HCT116 (cell line): Measurements from ENCODE around the gene RYR2. TPM values are rescaled to one million over a fixed set of nuclear protein-coding genes. Genes with fewer than 3 reads are reported as not detected.

Source experiments
- ATAC-seq: fragments of 200-7000 bp; cut with Tn5 transposase; 2 replicates; pipeline ENCODE4 v1.9.1; 2020; ENCODE audit warnings: mild to moderate bottlenecking, moderate library complexity
- BruUV-seq: library from RNA; stranded (reverse); fragments of 400-500 nt; replicated peaks from 2 replicates; lab custom pipeline; 2021; lab: Mats Ljungman, UMichigan
- CTCF ChIA-PET: fragments of 300-600 bp; sonication (Branson Sonifier 250); formaldehyde crosslinking; loops from one replicate; lab custom pipeline; 2021; ENCODE audit warnings: antibody characterized with exemption; lab: Charles Lee
- POLR2A ChIA-PET: fragments of 300-600, 350-600 bp; sonication (Branson Sonifier 250); formaldehyde crosslinking; loops from one replicate; lab custom pipeline; 2021; ENCODE audit warnings: antibody characterized with exemption; lab: Charles Lee
- RAD21 ChIA-PET, 2 experiments: fragments of 300-600 bp; sonication (Branson Sonifier 250); formaldehyde crosslinking; loops; one replicate each; lab custom pipeline; 2023; ENCODE audit warnings: low total read pairs in 2 of 2; ENCODE audit not compliant: uncharacterized antibody in 2 of 2, unreplicated experiment in 2 of 2, low non-redundant PET in 1 of 2; lab: Charles Lee
- DNase-seq: peaks from one replicate; pipeline ENCODE4 v3.0.0-alpha.2; 2010; ENCODE audit warnings: low read depth, low spot score
- H2AFZ ChIP-seq: fragments of 200-600 bp; shearing (Covaris generic), sonication (generic); 2 replicates; pipeline ENCODE4 v1.6.1; 2017; ENCODE audit warnings: low read depth, mixed run types, mixed read lengths, antibody characterized with exemption, low read length; ENCODE audit not compliant: poor library complexity, severe bottlenecking
- H3K27ac ChIP-seq: 2 replicates; pipeline ENCODE4 v1.5.1; 2012; ENCODE audit warnings: low read depth, low read length
- H3K27me3 ChIP-seq: fragments of 200-600 bp; sonication (generic); 2 replicates; pipeline ENCODE4 v1.6.1; 2016; ENCODE audit warnings: mixed run types, low read length, mixed read lengths; ENCODE audit not compliant: insufficient read depth
- H3K36me3 ChIP-seq, 2 experiments: fragments of 200-500 bp in 1 of 2; fragments of 200-600 bp in 1 of 2; sonication (Bioruptor generic) in 1 of 2; sonication (generic) in 1 of 2; 2 replicates each; pipeline versions ENCODE4 v1.5.1 to v1.6.1; 2014 to 2016; ENCODE audit warnings: low read length in 2 of 2, inconsistent platforms in 1 of 2, mixed read lengths in 1 of 2, mixed run types in 1 of 2; ENCODE audit not compliant: insufficient read depth in 2 of 2, control insufficient read depth in 1 of 2
- H3K4me1 ChIP-seq, 2 experiments: fragments of 200-600 bp in 1 of 2; sonication (generic) in 1 of 2; 2 replicates each; pipeline versions ENCODE4 v1.5.1 to v1.6.1; 2012 to 2017; ENCODE audit warnings: low read length in 2 of 2, inconsistent platforms in 1 of 2, mild to moderate bottlenecking in 1 of 2, mixed read lengths in 1 of 2, mixed run types in 1 of 2, moderate library complexity in 1 of 2; ENCODE audit not compliant: insufficient read depth in 2 of 2, control insufficient read depth in 1 of 2
- H3K4me2 ChIP-seq: fragments of 200-600 bp; sonication (generic); 2 replicates; pipeline ENCODE4 v1.6.1; 2017; ENCODE audit warnings: mixed run types, low read length, mixed read lengths
- H3K4me3 ChIP-seq, 2 experiments: fragments of 200-600 bp in 1 of 2; sonication (generic) in 1 of 2; replicated peaks in 1 of 2; 2 replicates each; pipeline ENCODE4 v1.5.1; 2011 to 2016; ENCODE audit warnings: low read length in 2 of 2, control low read depth in 1 of 2, low read depth in 1 of 2, mild to moderate bottlenecking in 1 of 2, mixed read lengths in 1 of 2, mixed run types in 1 of 2
- H3K79me2 ChIP-seq: fragments of 200-600 bp; sonication (generic); 2 replicates; pipeline ENCODE4 v1.6.1; 2017; ENCODE audit warnings: mild to moderate bottlenecking, mixed run types, low read length, moderate library complexity, mixed read lengths; ENCODE audit not compliant: insufficient read depth
- H3K9ac ChIP-seq: fragments of 200-600 bp; sonication (generic); 2 replicates; pipeline ENCODE4 v1.6.1; 2016; ENCODE audit warnings: low read length, mixed read lengths
- H3K9me2 ChIP-seq: fragments of 200-600 bp; sonication (generic), shearing (Covaris generic); 2 replicates; pipeline ENCODE4 v1.6.1; 2017; ENCODE audit warnings: mixed run types, mild to moderate bottlenecking, moderate library complexity; ENCODE audit not compliant: insufficient read depth
- H3K9me3 ChIP-seq, 2 experiments: fragments of 200-500 bp in 1 of 2; fragments of 200-600 bp in 1 of 2; sonication (Bioruptor generic) in 1 of 2; sonication (generic) in 1 of 2; 2 replicates each; pipeline ENCODE4 v1.6.1; 2014 to 2017; ENCODE audit warnings: low read length in 2 of 2, mixed read lengths in 2 of 2, inconsistent platforms in 1 of 2, low read depth in 1 of 2, mild to moderate bottlenecking in 1 of 2, mixed run types in 1 of 2, moderate library complexity in 1 of 2; ENCODE audit not compliant: control insufficient read depth in 1 of 2, insufficient read depth in 1 of 2
- H4K20me1 ChIP-seq: fragments of 200-600 bp; sonication (generic), shearing (Covaris generic); 2 replicates; pipeline ENCODE4 v1.6.1; 2017; ENCODE audit warnings: mixed run types, mild to moderate bottlenecking, moderate library complexity; ENCODE audit not compliant: insufficient read depth
- ATF3 ChIP-seq: IDR thresholded peaks from 2 replicates; pipeline ENCODE4 v1.6.1; 2012
- POLR2A ChIP-seq: IDR thresholded peaks from 2 replicates; pipeline ENCODE4 v1.7.0; 2011; ENCODE audit warnings: borderline replicate concordance; ENCODE audit not compliant: insufficient read depth, insufficient read length; ENCODE audit errors: extremely low read depth
- RAD21 ChIP-seq: IDR thresholded peaks from 2 replicates; pipeline ENCODE4 v1.6.1; 2012; ENCODE audit warnings: low read depth, mild to moderate bottlenecking
- TCF7L2 ChIP-seq: IDR thresholded peaks from 2 replicates; pipeline ENCODE4 v1.7.0; 2011; ENCODE audit warnings: borderline replicate concordance, inconsistent platforms; ENCODE audit not compliant: insufficient read depth, insufficient read length; ENCODE audit errors: extremely low read depth
- intact Hi-C: fragments of 100-400 bp; cut with micrococcal nuclease; formaldehyde crosslinking; loops from 2 replicates; pipeline ENCODE4 v1.10.0; 2022
- total RNA-seq: library from RNA; stranded (reverse); gene quantifications from one replicate; pipeline ENCODE4 v1.2.1, GENCODE V29; 2021; ENCODE audit not compliant: unreplicated experiment
- TF ChIP-seq, protein P1 (sequence below), 3 experiments: fragments of 200-600 bp in 1 of 3; sonication (generic) in 1 of 3; IDR thresholded peaks in 2 of 3; conservative IDR thresholded peaks in 1 of 3; 2 replicates each; pipeline ENCODE4 v1.5.1; 2012 to 2017; ENCODE audit warnings: low read depth in 2 of 3, low read length in 2 of 3, antibody characterized with exemption in 1 of 3, borderline replicate concordance in 1 of 3, control low read depth in 1 of 3, mild to moderate bottlenecking in 1 of 3, mixed read lengths in 1 of 3, mixed run types in 1 of 3, moderate library complexity in 1 of 3; ENCODE audit not compliant: insufficient read depth in 1 of 3

The RYR2 gene
- total RNA-seq, 1 experiment from 2014 or later = 0.02 TPM

GRCh38 chr1:237861944-237862343 lies 820.0 kb downstream of the RYR2 start (continued):
- TF ChIP-seq RAD21 = no peak
- TF ChIP-seq, all 23 proteins: peak for 0

DNA sequence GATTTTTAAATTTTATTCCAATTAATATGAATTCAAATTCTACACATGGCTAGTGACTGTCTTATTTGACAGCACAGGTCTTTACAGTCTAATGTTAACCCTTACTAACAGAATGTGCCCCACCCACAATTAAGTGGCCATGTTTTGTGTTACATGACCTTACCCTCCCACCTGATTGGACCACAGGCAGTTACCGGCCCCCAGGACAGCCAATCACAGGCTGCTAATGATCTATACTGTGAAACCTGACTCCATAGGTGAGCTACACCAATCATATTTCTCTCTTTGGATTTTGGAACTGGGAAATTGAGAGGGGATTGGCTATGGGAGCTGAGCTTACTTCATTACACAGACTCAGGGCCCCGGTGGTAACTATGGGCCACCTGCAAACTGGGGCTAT lies 821.2 kb downstream of the RYR2 start:
- intact Hi-C loops = no loop called here
- no peaks in the 10 kb centered on the region for H4K20me1 ChIP-seq
- no peak overlapping the region for H3K4me2 ChIP-seq
- TF ChIP-seq POLR2A = no peak
- H2AFZ ChIP-seq = no peak overlapping the region
- POLR2A ChIA-PET = no interaction called here
- no peak overlapping the region for H3K4me3 ChIP-seq
- H3K36me3 ChIP-seq = no peaks in the 10 kb centered on the region
- CTCF ChIA-PET = no interaction called here
- ATAC-seq (no peak), DNase-seq (no peak)
- peaks cover 7 to 21% of the 10 kb centered on the region in 2 experiments; a peak in 2 of 4 replicates for H3K9me3 ChIP-seq
- no peaks in the 10 kb centered on the region for H3K79me2 ChIP-seq
- RAD21 ChIA-PET = no interaction called here
- H3K27ac ChIP-seq = no peak overlapping the region
- H3K4me1 ChIP-seq = no peaks in the 10 kb centered on the region
- no peaks in the 10 kb centered on the region for H3K27me3 ChIP-seq
- no TSS peak for BruUV-seq
- H3K9me2 ChIP-seq = no peaks in the 10 kb centered on the region
- H3K9ac ChIP-seq = no peak overlapping the region

- no peak overlapping the region for H3K4me3 ChIP-seq
- ChIA-PET POLR2A (no interaction called here), CTCF (no interaction called here)
- BruUV-seq = no TSS peak
- TF ChIP-seq, protein P1, sequence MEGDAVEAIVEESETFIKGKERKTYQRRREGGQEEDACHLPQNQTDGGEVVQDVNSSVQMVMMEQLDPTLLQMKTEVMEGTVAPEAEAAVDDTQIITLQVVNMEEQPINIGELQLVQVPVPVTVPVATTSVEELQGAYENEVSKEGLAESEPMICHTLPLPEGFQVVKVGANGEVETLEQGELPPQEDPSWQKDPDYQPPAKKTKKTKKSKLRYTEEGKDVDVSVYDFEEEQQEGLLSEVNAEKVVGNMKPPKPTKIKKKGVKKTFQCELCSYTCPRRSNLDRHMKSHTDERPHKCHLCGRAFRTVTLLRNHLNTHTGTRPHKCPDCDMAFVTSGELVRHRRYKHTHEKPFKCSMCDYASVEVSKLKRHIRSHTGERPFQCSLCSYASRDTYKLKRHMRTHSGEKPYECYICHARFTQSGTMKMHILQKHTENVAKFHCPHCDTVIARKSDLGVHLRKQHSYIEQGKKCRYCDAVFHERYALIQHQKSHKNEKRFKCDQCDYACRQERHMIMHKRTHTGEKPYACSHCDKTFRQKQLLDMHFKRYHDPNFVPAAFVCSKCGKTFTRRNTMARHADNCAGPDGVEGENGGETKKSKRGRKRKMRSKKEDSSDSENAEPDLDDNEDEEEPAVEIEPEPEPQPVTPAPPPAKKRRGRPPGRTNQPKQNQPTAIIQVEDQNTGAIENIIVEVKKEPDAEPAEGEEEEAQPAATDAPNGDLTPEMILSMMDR (IDR thresholded peaks at IDR 0.05 in 2 of 3, conservative IDR thresholded peaks at IDR 0.05 in 1 of 3; ENCODE audit: borderline replicate concordance in 1 of 3, insufficient read depth in 1 of 3, low read depth in 2 of 3, low read length in 2 of 3) = peak in 2 of 3 experiments; percentile 19 to 39; a peak in 3 of 6 replicates
- TF ChIP-seq TCF7L2 (peak; percentile 53), RAD21 (0 out of 2 replicates have a peak, but pooled peaks have one; percentile 8), ATF3 (no peak)
- TF ChIP-seq, all 23 proteins: peak for 3
- Histone ChIP-seq H3K36me3 (no peaks in the 10 kb centered on the region), H3K4me2 (no peak overlapping the region), H3K27me3 (no peaks in the 10 kb centered on the region), H3K4me1 (no peaks in the 10 kb centered on the region), H3K9me3 (peaks cover 7 to 16% of the 10 kb centered on the region in 2 experiments; a peak in 2 of 4 replicates), H3K9me2 (no peaks in the 10 kb centered on the region), H2AFZ (no peak overlapping the region), H3K27ac (no peak overlapping the region), H4K20me1 (no peaks in the 10 kb centered on the region), H3K9ac (no peak overlapping the region), H3K79me2 (no peaks in the 10 kb centered on the region)
- DNase-seq (no peak), ATAC-seq (no peak)
- RAD21 ChIA-PET = no interaction called here
- intact Hi-C loops = no loop called here
Observed at GRCh38 chr1:237864338-237865244, 822.6 kb downstream of the RYR2 start.
